Skin of body (tissue), 2 donors: ENCODE measurements around the gene CA12. TPM values are rescaled to one million over a fixed set of nuclear protein-coding genes. Genes with fewer than 3 reads are reported as not detected.

Experiments used
- DNase-seq: peaks from one replicate; lab custom pipeline; 2025; lab: John Stamatoyannopoulos, UW
- total RNA-seq: library from RNA; depleted of rRNA; stranded (reverse); fragments of >200 nt; gene quantifications from one replicate; pipeline ENCODE4 v1.2.3, GENCODE V29; 2014

The CA12 gene
- total RNA-seq, 1 donor from 2014 or later: 4.3 TPM

GRCh38 chr15:63312286-63312685 is 69.4 kb downstream of the CA12 start:
- DNase-seq: no peak

- no peak for DNase-seq
Measured at GRCh38 chr15:63310646-63311045, 71.0 kb downstream of the CA12 start.

- no peak for DNase-seq
Measured at GRCh38 chr15:63308947-63309346, 72.7 kb downstream of the CA12 start.

- no peak for DNase-seq
Measured at GRCh38 chr15:63308491-63308890, 73.2 kb downstream of the CA12 start.

GRCh38 chr15:63306492-63307073 is 75.1 kb downstream of the CA12 start:
- DNase-seq: no peak

- no peak for DNase-seq
Measured at GRCh38 chr15:63305260-63305659, 76.4 kb downstream of the CA12 start.

- no peak for DNase-seq
Measured at GRCh38 chr15:63301088-63301487, 80.6 kb downstream of the CA12 start.

- no peak for DNase-seq
Measured at GRCh38 chr15:63299943-63300575, 81.6 kb downstream of the CA12 start.

GRCh38 chr15:63296195-63296594 is 85.5 kb downstream of the CA12 start:
- no peak for DNase-seq

GRCh38 chr15:63295341-63295740 is 86.3 kb downstream of the CA12 start:
- no peak for DNase-seq

- DNase-seq: no peak
Measured at GRCh38 chr15:63294359-63294758, 87.3 kb downstream of the CA12 start.

GRCh38 chr15:63292771-63293170 is 88.9 kb downstream of the CA12 start:
- no peak for DNase-seq

- no peak for DNase-seq
Measured at GRCh38 chr15:63292241-63292640, 89.4 kb downstream of the CA12 start.

GRCh38 chr15:63291507-63291906 is 90.1 kb downstream of the CA12 start:
- peak; percentile 41 for DNase-seq

- DNase-seq: peak; percentile 54
Measured at GRCh38 chr15:63288778-63289378, 92.8 kb downstream of the CA12 start.

- DNase-seq: no peak
Measured at GRCh38 chr15:63288342-63288741, 93.3 kb downstream of the CA12 start.

GRCh38 chr15:63287109-63287508 is 94.5 kb downstream of the CA12 start:
- DNase-seq: no peak

- no peak for DNase-seq
Measured at GRCh38 chr15:63284335-63284734, 97.3 kb downstream of the CA12 start.

GRCh38 chr15:63283126-63283525 is 98.5 kb downstream of the CA12 start:
- no peak for DNase-seq

GRCh38 chr15:63277893-63278456 is 103.7 kb downstream of the CA12 start:
- DNase-seq: peak; percentile 24

GRCh38 chr15:63277038-63277892 is 104.4 kb downstream of the CA12 start, which contains the start of gene APH1B:
TSS of gene APH1B (plus strand) at chr15:63277605. CDS start at chr15:63277624, 19 bp downstream.
- DNase-seq: peak; percentile 80
